ENCODE results near the gene LRRC3C.

The LRRC3C gene

DNA sequence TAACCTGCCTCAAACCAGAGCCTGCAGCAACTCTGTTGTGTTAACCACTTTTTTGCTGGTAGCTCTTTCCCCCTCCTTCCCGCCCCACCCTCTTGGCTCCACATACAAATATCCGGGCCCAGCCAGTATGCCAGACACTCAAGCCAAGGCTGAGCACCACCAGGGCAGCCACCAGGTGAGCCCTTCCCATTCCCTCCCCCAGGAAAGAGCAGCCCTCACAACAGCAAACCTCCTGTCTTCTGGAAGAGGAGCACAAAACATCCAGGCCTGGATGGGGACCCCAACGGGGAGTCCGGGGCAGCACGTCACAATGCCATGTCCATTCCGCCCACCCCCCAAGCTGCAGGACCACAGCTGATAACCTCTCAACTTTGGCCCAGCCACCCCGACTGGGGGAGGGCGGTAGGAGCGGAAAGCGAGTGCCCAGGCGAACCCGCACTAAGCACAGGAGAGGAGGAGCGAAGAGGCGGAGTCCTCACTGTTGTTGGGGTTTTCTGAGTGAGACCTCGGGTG is 888 bp upstream of the LRRC3C start:
- Histone ChIP-seq H3K79me2 (ENCODE audit: low read length) (peaks cover 58% of the 10 kb centered on the region), H3K4me3 (ENCODE audit: low read length) (peak overlapping the region; percentile 87), H3K9me3 (replicated peaks; ENCODE audit: insufficient read depth, low read length) (no peaks in the 10 kb centered on the region), H3K4me2 (ENCODE audit: low read depth, low read length) (peak overlapping the region; percentile 95), H3K27ac (ENCODE audit: low read length) (peak overlapping the region; percentile 97), H3K4me1 (ENCODE audit: low read length) (peaks cover 35% of the 10 kb centered on the region), H4K20me1 (ENCODE audit: insufficient read depth, low read length) (no peaks in the 10 kb centered on the region), H2AFZ (ENCODE audit: low read length) (no peak overlapping the region), H3K27me3 (replicated peaks; ENCODE audit: insufficient read depth, low read length) (no peaks in the 10 kb centered on the region), H3K9me2 (replicated peaks; ENCODE audit: insufficient read depth, low read length) (no peaks in the 10 kb centered on the region), H3K36me3 (replicated peaks; ENCODE audit: insufficient read depth, low read length) (peaks cover 20% of the 10 kb centered on the region), H3K9ac (ENCODE audit: low read length) (peak overlapping the region; percentile 97), H3F3A (ENCODE audit: insufficient read depth, low read length) (peaks cover 30% of the 10 kb centered on the region)
- DNase-seq, result peak; percentile 70
- TF ChIP-seq EZH2phosphoT487 (IDR thresholded peaks at IDR 0.05; ENCODE audit: low read length) (no peak), EZH2 (optimal IDR thresholded peaks at IDR 0.05; ENCODE audit: low read depth, low read length) (no peak)

DNA sequence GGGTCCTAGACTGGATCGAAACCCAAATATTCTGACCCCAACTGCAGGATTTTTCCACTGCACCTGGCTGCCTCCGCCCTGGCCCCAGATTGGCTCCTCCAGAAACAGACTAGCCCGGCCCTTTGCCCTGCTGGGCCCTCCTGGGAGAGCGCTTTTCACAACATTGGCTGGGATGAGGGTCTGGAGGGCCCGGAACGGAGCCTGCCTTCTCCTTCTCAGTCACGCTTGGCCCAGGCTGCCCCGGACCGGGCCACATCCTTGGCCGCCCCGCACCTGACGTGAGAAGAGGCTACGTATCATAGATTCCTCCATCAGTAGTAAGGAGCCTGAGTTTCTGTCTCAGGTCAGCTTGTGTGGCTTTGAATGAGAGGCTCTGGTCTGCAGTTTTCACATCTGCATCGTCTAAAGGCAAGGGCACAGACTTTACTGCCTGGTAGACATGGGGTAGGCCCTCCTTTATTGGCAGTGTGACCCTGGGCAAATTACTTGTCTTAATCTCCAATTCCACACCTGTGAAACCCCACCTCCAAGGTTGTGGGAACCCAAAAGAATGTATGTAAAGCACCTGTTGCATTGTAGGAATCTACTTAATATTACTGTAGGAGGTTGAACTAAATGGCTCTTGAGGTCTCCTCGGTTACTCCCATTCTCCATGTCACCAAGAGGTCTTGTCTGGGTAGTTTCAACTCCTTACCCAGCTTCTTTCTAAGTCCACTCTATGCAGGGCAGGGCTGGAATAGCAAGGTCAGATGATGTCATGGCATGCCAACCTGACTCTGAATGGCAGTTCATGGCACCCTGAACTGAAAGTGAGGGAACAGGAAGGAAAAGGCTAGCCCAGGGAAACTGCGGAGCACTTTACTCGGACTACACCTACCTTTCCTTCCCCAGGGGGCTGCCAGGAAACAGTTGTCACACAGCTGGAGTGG is 661 bp downstream of the LRRC3C start:
- Histone ChIP-seq H2AFZ (ENCODE audit: low read length) (peak overlapping the region; percentile 87), H3K9ac (ENCODE audit: low read length) (peak overlapping the region; percentile 97), H4K20me1 (ENCODE audit: insufficient read depth, low read length) (no peaks in the 10 kb centered on the region), H3K4me2 (ENCODE audit: low read depth, low read length) (peak overlapping the region; percentile 82), H3K4me1 (ENCODE audit: low read length) (peaks cover 35% of the 10 kb centered on the region), H3K27me3 (replicated peaks; ENCODE audit: insufficient read depth, low read length) (no peaks in the 10 kb centered on the region), H3K27ac (ENCODE audit: low read length) (peak overlapping the region; percentile 97), H3F3A (ENCODE audit: insufficient read depth, low read length) (peaks cover 30% of the 10 kb centered on the region), H3K79me2 (ENCODE audit: low read length) (peaks cover 42% of the 10 kb centered on the region), H3K36me3 (replicated peaks; ENCODE audit: insufficient read depth, low read length) (peaks cover 5% of the 10 kb centered on the region; the same call in 1 of the 2 replicates), H3K9me3 (replicated peaks; ENCODE audit: insufficient read depth, low read length) (no peaks in the 10 kb centered on the region), H3K9me2 (replicated peaks; ENCODE audit: insufficient read depth, low read length) (no peaks in the 10 kb centered on the region), H3K4me3 (ENCODE audit: low read length) (peak overlapping the region; percentile 87)
- peak; percentile 33 for DNase-seq
- TF ChIP-seq EZH2 (optimal IDR thresholded peaks at IDR 0.05; ENCODE audit: low read depth, low read length) (no peak), EZH2phosphoT487 (IDR thresholded peaks at IDR 0.05; ENCODE audit: low read length) (no peak)
- TF ChIP-seq, protein P1, sequence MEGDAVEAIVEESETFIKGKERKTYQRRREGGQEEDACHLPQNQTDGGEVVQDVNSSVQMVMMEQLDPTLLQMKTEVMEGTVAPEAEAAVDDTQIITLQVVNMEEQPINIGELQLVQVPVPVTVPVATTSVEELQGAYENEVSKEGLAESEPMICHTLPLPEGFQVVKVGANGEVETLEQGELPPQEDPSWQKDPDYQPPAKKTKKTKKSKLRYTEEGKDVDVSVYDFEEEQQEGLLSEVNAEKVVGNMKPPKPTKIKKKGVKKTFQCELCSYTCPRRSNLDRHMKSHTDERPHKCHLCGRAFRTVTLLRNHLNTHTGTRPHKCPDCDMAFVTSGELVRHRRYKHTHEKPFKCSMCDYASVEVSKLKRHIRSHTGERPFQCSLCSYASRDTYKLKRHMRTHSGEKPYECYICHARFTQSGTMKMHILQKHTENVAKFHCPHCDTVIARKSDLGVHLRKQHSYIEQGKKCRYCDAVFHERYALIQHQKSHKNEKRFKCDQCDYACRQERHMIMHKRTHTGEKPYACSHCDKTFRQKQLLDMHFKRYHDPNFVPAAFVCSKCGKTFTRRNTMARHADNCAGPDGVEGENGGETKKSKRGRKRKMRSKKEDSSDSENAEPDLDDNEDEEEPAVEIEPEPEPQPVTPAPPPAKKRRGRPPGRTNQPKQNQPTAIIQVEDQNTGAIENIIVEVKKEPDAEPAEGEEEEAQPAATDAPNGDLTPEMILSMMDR (IDR thresholded peaks at IDR 0.05; ENCODE audit: low read length), result no peak

DNA sequence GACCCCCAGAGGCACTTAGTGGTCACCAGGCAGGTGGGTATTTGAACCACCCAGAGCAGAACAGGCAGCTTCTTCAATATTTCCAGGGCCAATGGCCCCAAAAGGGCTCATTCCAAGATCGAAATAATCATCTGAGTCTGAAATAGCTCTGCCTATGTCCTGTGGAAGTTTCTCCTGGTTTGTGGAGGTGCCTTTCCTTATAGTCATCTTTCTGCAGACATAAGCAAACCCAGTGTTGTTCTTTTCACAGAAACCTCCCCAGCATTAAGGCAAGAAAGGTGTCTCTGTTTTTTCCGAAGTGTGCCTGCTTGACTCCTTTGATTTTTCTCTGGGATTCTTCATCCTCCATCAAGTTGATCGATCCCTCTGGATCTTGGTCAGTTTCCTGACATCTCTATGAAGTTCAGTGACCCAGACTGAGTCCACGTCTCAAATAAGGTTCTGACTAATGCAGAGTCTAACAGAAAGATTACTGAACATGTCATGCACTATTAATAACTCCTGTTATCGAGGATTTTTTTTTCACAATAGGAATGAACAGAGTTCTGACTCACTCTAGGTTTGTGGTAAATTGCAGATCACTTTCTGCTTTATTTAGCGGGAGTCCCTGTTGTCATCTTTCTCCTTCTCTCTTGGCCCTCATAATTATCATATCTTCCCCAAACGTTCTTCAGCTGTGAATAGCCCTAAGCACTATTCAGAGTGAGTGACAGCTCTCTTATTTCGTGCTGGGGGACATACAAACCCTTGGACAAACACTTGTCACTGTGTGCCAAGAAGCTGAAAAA is 1.5 kb downstream of the LRRC3C start:
- Histone ChIP-seq H3K27ac (ENCODE audit: low read length) (peak overlapping the region; percentile 97; the same call in 1 of the 2 replicates), H3K9ac (ENCODE audit: low read length) (no peak overlapping the region; the same call in 1 of the 2 replicates), H3K4me2 (ENCODE audit: low read depth, low read length) (peak overlapping the region; percentile 82; the same call in 1 of the 2 replicates), H4K20me1 (ENCODE audit: insufficient read depth, low read length) (no peaks in the 10 kb centered on the region), H3K27me3 (replicated peaks; ENCODE audit: insufficient read depth, low read length) (no peaks in the 10 kb centered on the region), H3K36me3 (replicated peaks; ENCODE audit: insufficient read depth, low read length) (no peaks in the 10 kb centered on the region), H3K79me2 (ENCODE audit: low read length) (peaks cover 33% of the 10 kb centered on the region), H3K4me3 (ENCODE audit: low read length) (peak overlapping the region; percentile 87; the same call in 1 of the 2 replicates), H3K4me1 (ENCODE audit: low read length) (peaks cover 35% of the 10 kb centered on the region), H3K9me2 (replicated peaks; ENCODE audit: insufficient read depth, low read length) (no peaks in the 10 kb centered on the region), H3F3A (ENCODE audit: insufficient read depth, low read length) (peaks cover 30% of the 10 kb centered on the region), H2AFZ (ENCODE audit: low read length) (no peak overlapping the region), H3K9me3 (replicated peaks; ENCODE audit: insufficient read depth, low read length) (no peaks in the 10 kb centered on the region)
- TF ChIP-seq, protein P1 (IDR thresholded peaks at IDR 0.05; ENCODE audit: low read length), result no peak
- TF ChIP-seq EZH2phosphoT487 (IDR thresholded peaks at IDR 0.05; ENCODE audit: low read length) (no peak), EZH2 (optimal IDR thresholded peaks at IDR 0.05; ENCODE audit: low read depth, low read length) (no peak)
- no peak for DNase-seq

Measured in MM.1S (cell line).